Fibroblast of mammary gland (primary cell): ENCODE data around the gene GLRA3.

ENCODE experiments used
- DNase-seq: peaks from one replicate; pipeline ENCODE4 v3.0.0-alpha.2; 2010; ENCODE audit warnings: low read depth
- H3K4me3 ChIP-seq: 2 replicates; pipeline ENCODE4 v1.5.1; 2011; ENCODE audit warnings: low read depth, mild to moderate bottlenecking, low read length, moderate library complexity; ENCODE audit not compliant: control insufficient read depth
- TF ChIP-seq, protein P1 (sequence below): conservative IDR thresholded peaks from 2 replicates; pipeline ENCODE4 v1.5.1; 2011; ENCODE audit warnings: low read depth, low read length, inconsistent platforms; ENCODE audit not compliant: control insufficient read depth, insufficient read depth

GLRA3 gene

DNA sequence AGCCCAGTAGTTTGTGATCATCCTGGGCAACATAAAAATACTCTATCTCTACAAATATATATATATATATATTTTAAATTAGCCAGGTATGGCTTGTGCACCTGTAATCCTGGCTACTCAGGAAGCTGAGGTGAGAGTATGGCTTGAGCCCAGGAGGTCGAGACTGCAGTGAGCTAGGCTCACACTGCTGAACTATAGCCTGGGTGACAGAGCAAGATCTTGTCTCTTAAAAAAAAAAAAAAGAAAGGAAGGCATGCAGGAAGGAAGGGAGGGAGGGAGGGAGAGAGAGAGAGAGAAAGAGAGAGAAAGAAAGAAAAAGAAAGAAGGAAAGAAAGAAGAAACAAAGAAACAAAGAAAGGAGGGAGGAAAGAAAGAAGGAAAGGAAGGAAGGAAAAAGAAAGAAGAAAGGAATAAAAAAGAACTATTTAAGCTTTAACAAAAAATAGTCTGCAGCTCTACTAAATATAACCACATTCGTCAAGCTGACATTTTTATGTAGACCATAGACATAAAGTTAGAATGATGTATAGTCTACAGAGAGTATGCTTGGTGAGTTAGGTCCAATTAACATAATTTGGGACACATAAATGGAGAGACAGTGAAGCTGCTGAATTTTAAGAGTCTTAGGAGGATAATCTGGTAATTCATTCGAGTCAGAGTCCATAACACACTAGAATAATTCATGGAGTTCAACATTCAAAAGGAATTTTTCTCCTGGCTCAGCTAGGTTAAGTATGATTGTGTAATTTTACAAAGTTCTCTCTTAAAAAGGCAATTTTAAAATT is 111.9 kb downstream of the GLRA3 start:
- TF ChIP-seq, protein P1, sequence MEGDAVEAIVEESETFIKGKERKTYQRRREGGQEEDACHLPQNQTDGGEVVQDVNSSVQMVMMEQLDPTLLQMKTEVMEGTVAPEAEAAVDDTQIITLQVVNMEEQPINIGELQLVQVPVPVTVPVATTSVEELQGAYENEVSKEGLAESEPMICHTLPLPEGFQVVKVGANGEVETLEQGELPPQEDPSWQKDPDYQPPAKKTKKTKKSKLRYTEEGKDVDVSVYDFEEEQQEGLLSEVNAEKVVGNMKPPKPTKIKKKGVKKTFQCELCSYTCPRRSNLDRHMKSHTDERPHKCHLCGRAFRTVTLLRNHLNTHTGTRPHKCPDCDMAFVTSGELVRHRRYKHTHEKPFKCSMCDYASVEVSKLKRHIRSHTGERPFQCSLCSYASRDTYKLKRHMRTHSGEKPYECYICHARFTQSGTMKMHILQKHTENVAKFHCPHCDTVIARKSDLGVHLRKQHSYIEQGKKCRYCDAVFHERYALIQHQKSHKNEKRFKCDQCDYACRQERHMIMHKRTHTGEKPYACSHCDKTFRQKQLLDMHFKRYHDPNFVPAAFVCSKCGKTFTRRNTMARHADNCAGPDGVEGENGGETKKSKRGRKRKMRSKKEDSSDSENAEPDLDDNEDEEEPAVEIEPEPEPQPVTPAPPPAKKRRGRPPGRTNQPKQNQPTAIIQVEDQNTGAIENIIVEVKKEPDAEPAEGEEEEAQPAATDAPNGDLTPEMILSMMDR: no peak
- DNase-seq: no peak
- no peak overlapping the region for H3K4me3 ChIP-seq

DNA sequence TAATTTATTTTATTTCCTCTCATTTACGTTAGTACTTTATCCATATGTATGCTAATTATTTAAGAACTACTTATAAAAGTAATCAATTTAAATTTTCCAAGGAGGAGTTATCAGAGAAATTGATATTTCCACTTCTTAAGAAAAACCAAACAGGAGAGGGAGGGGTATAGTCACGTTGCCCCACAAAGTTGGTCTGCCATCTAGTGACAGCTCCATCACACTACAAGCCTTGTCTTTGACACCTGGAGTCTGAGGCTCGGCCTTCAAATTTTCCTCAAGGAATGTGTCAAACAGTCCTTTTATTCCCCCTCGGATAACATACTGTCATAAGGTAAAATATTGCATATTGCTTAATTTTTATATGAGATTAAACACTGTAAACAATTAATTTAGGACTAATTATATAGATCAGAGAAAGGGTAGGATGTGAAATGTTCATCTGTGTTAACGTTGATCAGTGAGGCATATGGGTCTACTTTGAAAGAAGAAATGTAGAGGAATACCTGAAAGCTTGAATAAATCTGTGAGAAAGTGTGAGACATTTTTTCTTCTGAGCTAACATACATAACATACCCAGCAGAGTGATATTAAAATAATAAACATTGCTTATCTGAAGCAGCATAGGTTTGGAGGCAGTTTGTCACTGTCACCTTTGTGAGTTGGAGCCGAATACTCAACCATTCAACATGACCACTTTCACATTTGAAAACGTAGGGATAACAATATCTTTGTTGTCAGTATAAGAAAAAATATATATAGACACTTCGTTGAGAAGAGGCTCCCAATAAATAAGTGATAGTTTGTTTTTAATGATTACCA is 114.4 kb downstream of the GLRA3 start:
- TF ChIP-seq, protein P1: peak; percentile 94
- DNase-seq: peak; percentile 66
- H3K4me3 ChIP-seq: no peak overlapping the region

DNA sequence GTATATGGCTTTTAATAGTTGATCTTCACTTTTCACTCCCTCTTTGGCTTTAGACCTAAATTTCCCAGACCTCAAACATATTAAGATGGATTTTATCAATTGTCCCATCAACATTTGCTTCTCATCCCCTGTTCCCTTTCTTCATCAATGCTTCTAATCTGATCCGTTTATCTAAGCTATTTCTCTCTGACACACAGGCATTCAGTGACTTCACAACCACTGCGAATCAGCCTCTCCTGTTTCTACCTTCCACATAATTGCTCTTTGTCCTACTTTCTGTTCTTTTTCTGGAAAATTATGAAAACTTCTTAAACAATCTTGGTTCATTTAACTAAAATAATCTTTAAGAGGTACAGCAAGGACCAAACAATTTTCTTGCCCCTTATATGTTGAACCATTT is 115.2 kb downstream of the GLRA3 start:
- no peak for DNase-seq
- TF ChIP-seq, protein P1: no peak
- H3K4me3 ChIP-seq: no peak overlapping the region

DNA sequence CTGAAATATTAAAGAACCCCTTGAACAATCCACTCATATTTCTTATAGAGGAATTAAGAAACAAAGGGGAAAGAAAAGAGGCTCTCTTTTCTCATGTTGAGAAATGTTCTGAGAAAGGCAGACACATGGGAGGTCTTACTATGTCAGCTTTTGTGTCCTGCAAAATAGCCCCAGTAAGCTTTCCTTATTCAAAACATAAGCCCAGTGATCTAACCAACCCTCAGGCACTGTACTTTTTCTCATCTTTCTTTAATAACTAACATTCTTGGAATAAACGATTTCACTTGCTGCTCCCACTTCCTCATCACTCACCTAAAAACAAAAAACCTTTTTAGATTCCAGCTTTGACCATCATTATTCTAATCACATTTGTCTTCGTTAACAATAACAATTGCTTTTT is 115.9 kb downstream of the GLRA3 start:
- DNase-seq: no peak
- TF ChIP-seq, protein P1: no peak

DNA sequence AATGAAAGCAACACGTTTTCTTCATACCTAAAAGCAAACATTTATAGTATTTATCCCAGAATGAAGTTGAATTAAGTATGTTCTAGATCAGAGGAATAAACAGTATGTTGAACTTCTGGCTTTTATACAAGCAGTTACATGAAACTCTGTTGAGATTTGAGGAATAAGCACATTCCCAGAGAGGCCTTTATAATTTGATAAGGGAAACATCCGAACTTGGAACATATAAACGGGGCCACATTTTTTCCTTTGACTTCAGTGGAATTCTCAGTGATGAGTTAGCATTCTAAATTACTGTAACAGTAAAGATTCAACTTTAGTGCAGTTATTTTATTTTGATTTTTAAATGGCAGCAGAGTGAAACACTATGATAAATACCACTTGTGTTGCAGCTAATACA is 119.5 kb downstream of the GLRA3 start:
- TF ChIP-seq, protein P1: no peak

More for the DNA sequence above, 115.9 kb downstream of the GLRA3 start:
- no peak overlapping the region for H3K4me3 ChIP-seq

DNA sequence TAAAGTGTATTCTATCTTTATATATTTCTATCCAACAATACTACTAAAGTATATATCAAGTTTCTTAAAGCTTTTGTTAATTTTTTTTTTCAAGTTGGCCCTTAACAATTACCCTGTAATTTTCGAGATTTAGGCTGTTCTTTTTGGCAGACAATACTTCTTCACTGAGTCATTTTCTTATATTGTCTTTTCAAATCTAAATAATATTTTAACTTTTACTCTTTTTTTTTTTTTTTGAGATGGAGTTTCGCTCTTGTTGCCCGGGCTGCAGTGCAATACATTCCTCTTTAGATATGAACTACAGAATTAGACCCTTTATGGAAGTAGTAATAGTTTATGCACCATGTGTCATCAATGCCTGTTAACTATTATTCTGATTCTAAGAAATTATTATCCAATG is 120.7 kb downstream of the GLRA3 start:
- TF ChIP-seq, protein P1: no peak
- DNase-seq: no peak
- H3K4me3 ChIP-seq: no peak overlapping the region

More for the DNA sequence above, 119.5 kb downstream of the GLRA3 start:
- DNase-seq: no peak
- no peak overlapping the region for H3K4me3 ChIP-seq
